K562 (cell line): ENCODE data around the gene ATP2A3. TPM values are rescaled to one million over a fixed set of nuclear protein-coding genes. Genes with fewer than 3 reads are reported as not detected.

Source experiments
- ATAC-seq: fragments of 200-7000 bp; cut with Tn5 transposase; 3 replicates; pipeline ENCODE4 v1.9.1; 2020; ENCODE audit warnings: moderate library complexity
- BruUV-seq: library from RNA; stranded (reverse); fragments of 400-500 nt; replicated peaks from 2 replicates; lab custom pipeline; 2021; lab: Mats Ljungman, UMichigan
- CTCF ChIA-PET: fragments of 300-600 bp; formaldehyde crosslinking; extraction: SDS; loops from one replicate; lab custom pipeline; 2021; ENCODE audit warnings: low intra/inter-chr PET ratio; lab: Yijun Ruan, JAX
- POLR2A ChIA-PET: fragments of 300-600, 350-650 bp; sonication (Branson Sonifier 250); formaldehyde crosslinking; extraction: SDS; loops from one replicate; lab custom pipeline; 2021; ENCODE audit warnings: antibody characterized with exemption, inconsistent platforms; lab: Yijun Ruan, JAX
- DNase-seq, 4 experiments: peaks; one replicate each; pipeline versions ENCODE4 v3.0.0 to v3.0.0-alpha.2; 2011 to 2018; ENCODE audit warnings: low spot score in 3 of 4, mixed read lengths in 3 of 4; ENCODE audit errors: extremely low read depth in 1 of 4
- FAIRE-seq: peaks from 2 replicates; lab custom pipeline; 2011; peaks lifted over from hg19 to GRCh38; lab: Jason Lieb, UNC
- H2AFZ ChIP-seq: 2 replicates; pipeline ENCODE4 v1.6.0; 2011; ENCODE audit warnings: low read depth, low read length, control low read depth, inconsistent platforms
- H3K27ac ChIP-seq: fragments of 200-600 bp; 3 replicates; pipeline ENCODE4 v1.8.0; 2011; ENCODE audit warnings: low read depth, mild to moderate bottlenecking, control low read depth, inconsistent platforms, low read length, moderate library complexity, mixed read lengths; ENCODE audit errors: extremely low read depth
- H3K27me3 ChIP-seq, 2 experiments: fragments of 300-600 bp in 1 of 2; 2 replicates in 1 of 2; 3 replicates in 1 of 2; pipeline versions ENCODE4 v1.6.0 to v1.8.0; 2011; ENCODE audit warnings: inconsistent platforms in 2 of 2, low read length in 2 of 2, mild to moderate bottlenecking in 1 of 2, mixed read lengths in 1 of 2, moderate library complexity in 1 of 2; ENCODE audit not compliant: control insufficient read depth in 2 of 2, insufficient read depth in 2 of 2
- H3K36me3 ChIP-seq: fragments of 300-600 bp; 3 replicates; pipeline ENCODE4 v1.8.0; 2011; ENCODE audit warnings: mild to moderate bottlenecking, low read length, inconsistent platforms; ENCODE audit not compliant: control insufficient read depth, insufficient read depth
- H3K4me1 ChIP-seq, 2 experiments: fragments of 200-600 bp in 1 of 2; replicated peaks in 1 of 2; 2 replicates in 1 of 2; 3 replicates in 1 of 2; pipeline versions ENCODE4 v1.5.1 to v1.8.0; 2011; ENCODE audit warnings: inconsistent platforms in 2 of 2, low read length in 2 of 2, mild to moderate bottlenecking in 1 of 2, mixed read lengths in 1 of 2, moderate library complexity in 1 of 2; ENCODE audit not compliant: control insufficient read depth in 2 of 2, insufficient read depth in 2 of 2
- H3K4me2 ChIP-seq: 2 replicates; pipeline ENCODE4 v1.6.1; 2011; ENCODE audit warnings: low read length, control low read depth, inconsistent platforms, mixed read lengths; ENCODE audit not compliant: insufficient read depth
- H3K4me3 ChIP-seq: fragments of 200-600 bp; sonication (generic), shearing (Covaris generic); 2 replicates; pipeline ENCODE4 v1.5.1; 2016; ENCODE audit warnings: control low read depth, inconsistent platforms
- H3K79me2 ChIP-seq: fragments of 200-600 bp; 3 replicates; pipeline ENCODE4 v1.8.0; 2011; ENCODE audit warnings: low read length, inconsistent platforms; ENCODE audit not compliant: control insufficient read depth, insufficient read depth
- H3K9ac ChIP-seq, 2 experiments: 2 replicates each; pipeline versions ENCODE4 v1.6.0 to v1.6.1; 2011; ENCODE audit warnings: low read depth in 2 of 2, low read length in 2 of 2, control low read depth in 1 of 2, inconsistent platforms in 1 of 2, mild to moderate bottlenecking in 1 of 2, mixed read lengths in 1 of 2; ENCODE audit not compliant: insufficient read depth in 1 of 2
- H3K9me1 ChIP-seq: one replicate; pipeline ENCODE4 v1.6.0; 2011; ENCODE audit warnings: inconsistent platforms, mild to moderate bottlenecking, low read length, moderate library complexity; ENCODE audit not compliant: control insufficient read depth, insufficient read depth
- H3K9me3 ChIP-seq: replicated peaks from 2 replicates; pipeline ENCODE4 v1.5.1; 2011; ENCODE audit warnings: low read depth, low read length, inconsistent platforms; ENCODE audit not compliant: control insufficient read depth, insufficient read depth
- H4K20me1 ChIP-seq: replicated peaks from 2 replicates; pipeline ENCODE4 v1.6.1; 2011; ENCODE audit warnings: low read length, inconsistent platforms, mixed read lengths; ENCODE audit not compliant: control insufficient read depth, insufficient read depth
- BCL6 ChIP-seq: fragments of 250-450 bp; sonication (Bioruptor Pico); IDR thresholded peaks from 2 replicates; pipeline ENCODE4 v1.4.0; 2020
- CHCHD3 ChIP-seq: fragments of 250-450 bp; sonication (Bioruptor Pico); IDR thresholded peaks from 2 replicates; pipeline ENCODE4 v2.1.2; 2022; ENCODE audit warnings: mild to moderate bottlenecking
- CHD4 ChIP-seq: fragments of 200-600 bp; sonication (generic); IDR thresholded peaks from 3 replicates; pipeline ENCODE4 v1.6.1; 2012; ENCODE audit warnings: low read depth, mild to moderate bottlenecking, mixed read lengths, low read length, inconsistent platforms; ENCODE audit not compliant: insufficient read depth, insufficient replicate concordance, poor library complexity, severe bottlenecking
- ERF ChIP-seq: fragments of 450-650 bp; formaldehyde crosslinking; IDR thresholded peaks from 2 replicates; pipeline ENCODE4 v1.4.0; 2020; ENCODE audit warnings: mild to moderate bottlenecking, mixed read lengths
- HLTF ChIP-seq: fragments of 450-650 bp; IDR thresholded peaks from 2 replicates; pipeline ENCODE4 v1.6.1; 2016
- IRF1 ChIP-seq: sonication (generic); formaldehyde crosslinking; IDR thresholded peaks from 2 replicates; pipeline ENCODE4 v1.8.0; 2022; ENCODE audit warnings: missing genetic modification reagents, mild to moderate bottlenecking, borderline replicate concordance
- KLF1 ChIP-seq: fragments of 450-650 bp; IDR thresholded peaks from 2 replicates; pipeline ENCODE4 v1.6.1; 2016; ENCODE audit warnings: missing genetic modification characterization, missing compliant biosample characterization
- MEF2D ChIP-seq: conservative IDR thresholded peaks from 2 replicates; pipeline ENCODE4 v1.6.1; 2016; ENCODE audit warnings: low read depth, missing genetic modification characterization, missing compliant biosample characterization
- POLR2AphosphoS2 ChIP-seq: IDR thresholded peaks from 2 replicates; pipeline ENCODE4 v1.6.1; 2012; ENCODE audit warnings: low read length, improper control_type of control experiment
- RREB1 ChIP-seq: fragments of 250-450 bp; sonication (Bioruptor Pico); IDR thresholded peaks from 2 replicates; pipeline ENCODE4 v1.4.0; 2020
- SMAD4 ChIP-seq: fragments of 250-450 bp; sonication (Bioruptor Pico); conservative IDR thresholded peaks from 2 replicates; pipeline ENCODE4 v1.8.0; 2021; ENCODE audit warnings: inconsistent platforms, mild to moderate bottlenecking, moderate library complexity
- ZEB2 ChIP-seq: fragments of 450-650 bp; IDR thresholded peaks from 2 replicates; pipeline ENCODE4 v1.6.1; 2016
- ZNF316 ChIP-seq: fragments of 450-650 bp; IDR thresholded peaks from 2 replicates; pipeline ENCODE4 v1.6.1; 2016
- ZNF384 ChIP-seq: IDR thresholded peaks from 2 replicates; pipeline ENCODE4 v1.6.1; 2012; ENCODE audit warnings: low read depth, low read length, improper control_type of control experiment
- ZZZ3 ChIP-seq: fragments of 450-650 bp; IDR thresholded peaks from 2 replicates; pipeline ENCODE4 v1.6.1; 2016; ENCODE audit warnings: antibody characterized with exemption, mild to moderate bottlenecking, moderate library complexity
- WGBS: fragments of 100-300 bp; shearing (Covaris generic); methylation state at CpG from one replicate; pipeline ENCODE4 v1.1.6; 2016; ENCODE audit warnings: low coverage, mixed read lengths; ENCODE audit not compliant: insufficient coverage; ENCODE audit errors: missing lambda C conversion rate; 5-methylcytosine and 5-hydroxymethylcytosine counted together
- in situ Hi-C: fragments of 300-500 bp; cut with MboI; formaldehyde crosslinking; loops from 4 replicates; pipeline ENCODE4 v1.15.0; 2018; ENCODE audit warnings: inconsistent platforms, mixed read lengths
- intact Hi-C: fragments of 100-400 bp; cut with micrococcal nuclease; formaldehyde crosslinking; loops from 2 replicates; pipeline ENCODE4 v1.14.2; 2022
- polyA plus RNA-seq, 8 experiments: library from polyadenylated mRNA; depleted of rRNA in 4 of 8; stranded (reverse) in 5 of 8; unstranded in 3 of 8; fragments of >200 nt; fragmentation: Nextera tagmentation in 2 of 8; fragmentation: Illumina TruSeq in 1 of 8; extraction: Ambion mirVana in 2 of 8; extraction: Trizol in 1 of 8; gene quantifications; 2 replicates each; pipeline versions ENCODE4 v1.2.1 to v1.2.3, GENCODE V29; 2011 to 2014; ENCODE audit warnings: inconsistent platforms in 1 of 8, missing spikeins in 1 of 8
- total RNA-seq, 7 experiments: library from RNA; depleted of rRNA in 6 of 7; stranded (reverse); fragments of >200 nt in 6 of 7; fragmentation: Illumina TruSeq in 2 of 7; extraction: Trizol in 2 of 7; gene quantifications; 2 replicates each; pipeline versions ENCODE4 v1.2.1 to v1.2.3, GENCODE V29; 2011 to 2021; ENCODE audit warnings: low replicate concordance in 1 of 7

Gene ATP2A3
- total and polyA plus RNA-seq, 9 of the 15 experiments (the other 6 are each of a cell fraction or from before 2014, with no cell fraction given), result 0.65 to 103 (median 31.3) TPM

GRCh38 chr17:4004517-4005295, 40.5 kb upstream of the ATP2A3 start:
- peaks cover 4% of the 10 kb centered on the region for H3K9me1 ChIP-seq
- H2AFZ ChIP-seq, result peak overlapping the region; percentile 81
- BruUV-seq, result no TSS peak
- peak overlapping the region; percentile 36 to 88 for H3K9ac ChIP-seq
- no peak overlapping the region for H3K4me3 ChIP-seq
- peaks cover 35% of the 10 kb centered on the region; the same call in 2 of the 3 replicates for H3K36me3 ChIP-seq
- no peaks in the 10 kb centered on the region for H3K27me3 ChIP-seq
- FAIRE-seq (peak; percentile 73), DNase-seq (peak; percentile 76 to 80 (median 78)), ATAC-seq (peak; percentile 83)
- H3K79me2 ChIP-seq, result no peaks in the 10 kb centered on the region
- ChIA-PET POLR2A (interaction anchor here (0.6 to 0.7 kb wide), 3 partner anchors 15 to 47 kb away, joined by 3 to 5 read pairs (median 4); no protein-coding TSS in a partner anchor), CTCF (interaction anchor here (0.7 to 3.4 kb wide), 4 partner anchors 91 to 267 kb away, joined by 3 to 19 read pairs (median 4); no protein-coding TSS in a partner anchor)
- no peaks in the 10 kb centered on the region for H3K9me3 ChIP-seq
- H3K27ac ChIP-seq, result peak overlapping the region; percentile 63; the same call in 2 of the 3 replicates
- in situ Hi-C loops (loop anchor here (10.0 kb wide), 1 partner anchor 90 kb away; the partner anchor contains the start of gene P2RX1), intact Hi-C loops (loop anchor here (2.0 to 10.0 kb wide), 2 partner anchors 90 to 160 kb away; partner anchors contain the start of gene NCBP3)
- H3K4me1 ChIP-seq, result peaks cover 43 to 54% of the 10 kb centered on the region in 2 experiments
- WGBS, result 7% methylated on average over 43 of the region's 44 CpGs
- peak overlapping the region; percentile 56; the same call in 1 of the 2 replicates for H3K4me2 ChIP-seq
- no peaks in the 10 kb centered on the region for H4K20me1 ChIP-seq
- TF ChIP-seq HLTF (no peak), IRF1 (CRISPR knock-in tag) (no peak), POLR2AphosphoS2 (peak; percentile 55; the same call in 1 of the 2 replicates), ZNF316 (no peak), KLF1 (tag) (0 out of 2 replicates have a peak, but pooled peaks have one; percentile 44), ZNF384 (no peak), CHD4 (no peak), MEF2D (tag) (0 out of 2 replicates have a peak, but pooled peaks have one; percentile 39), ZEB2 (no peak), ZZZ3 (no peak), RREB1 (no peak), CHCHD3 (CRISPR knock-in tag) (no peak), SMAD4 (peak; percentile 98), ERF (CRISPR knock-in tag) (0 out of 2 replicates have a peak, but pooled peaks have one; percentile 74), BCL6 (CRISPR knock-in tag) (peak; percentile 82; the same call in 1 of the 2 replicates)
